NCI-H345 (cell line): Measurements from ENCODE around the gene ZDHHC1.
A peak's percentile ranks its signal among the peaks of the same experiment; 100 is the strongest.
"Not testable (repeated sequence)": the region's sequence is repeated elsewhere in the genome, so short reads cannot be mapped to it uniquely, and the experiment has no call there.

Experiments
- DNase-seq: peaks from one replicate; lab custom pipeline; 2025; lab: John Stamatoyannopoulos, UW

ZDHHC1 gene

DNA sequence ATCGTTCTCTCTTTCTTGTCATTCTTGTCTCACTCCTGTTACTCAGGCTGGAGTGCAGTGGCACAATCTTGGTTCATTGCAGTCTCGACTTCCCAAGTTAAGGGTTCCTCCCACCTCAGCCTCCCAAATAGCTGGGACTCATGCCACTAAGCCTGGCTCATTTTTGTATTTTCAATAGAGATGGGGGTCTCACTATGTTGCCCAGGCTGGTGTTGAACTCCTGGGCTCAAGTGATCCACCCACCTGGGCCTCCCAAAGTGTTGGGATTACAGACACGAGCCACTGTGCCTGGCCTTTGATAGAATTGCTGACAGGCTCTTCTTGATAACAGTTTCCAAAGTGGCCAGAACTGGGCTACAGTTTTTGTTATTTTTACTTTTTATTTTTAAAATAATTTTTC, 55.2 kb downstream of the ZDHHC1 start:
- DNase-seq, result no peak

DNA sequence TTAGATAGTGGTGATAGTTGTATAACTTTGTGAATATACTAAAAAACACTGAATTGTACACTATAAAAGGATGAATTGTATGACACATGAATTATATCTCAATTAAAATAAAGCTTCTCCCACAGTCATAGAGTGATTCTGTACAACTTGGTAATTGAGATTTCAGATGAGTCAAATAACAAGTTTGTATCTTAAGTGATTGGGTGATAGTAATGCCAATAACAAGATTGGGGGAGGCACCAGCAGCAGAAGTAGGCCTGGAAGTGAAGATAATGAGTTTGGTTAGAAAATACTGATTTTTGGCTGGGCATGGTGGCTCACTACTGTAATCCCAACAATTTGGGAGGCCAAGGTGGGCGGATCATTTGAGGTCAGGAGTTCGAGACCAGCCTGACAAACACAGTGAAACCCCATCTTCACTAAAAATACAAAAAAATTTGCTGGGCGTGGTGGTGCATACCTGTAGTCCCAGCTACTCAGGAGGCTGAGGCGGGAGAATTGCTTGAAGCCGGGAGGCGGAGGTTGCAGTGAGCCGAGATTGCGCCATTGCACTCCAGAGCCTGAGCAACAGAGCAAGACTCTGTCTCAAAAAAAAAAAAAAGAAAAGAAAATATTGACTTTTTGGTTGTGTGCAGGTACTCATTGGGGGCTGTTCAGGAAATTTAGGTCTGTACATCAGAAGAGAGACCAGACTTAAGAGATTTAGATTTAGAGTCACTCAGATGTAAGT, 56.6 kb downstream of the ZDHHC1 start:
- DNase-seq, result not testable (repeated sequence)

DNA sequence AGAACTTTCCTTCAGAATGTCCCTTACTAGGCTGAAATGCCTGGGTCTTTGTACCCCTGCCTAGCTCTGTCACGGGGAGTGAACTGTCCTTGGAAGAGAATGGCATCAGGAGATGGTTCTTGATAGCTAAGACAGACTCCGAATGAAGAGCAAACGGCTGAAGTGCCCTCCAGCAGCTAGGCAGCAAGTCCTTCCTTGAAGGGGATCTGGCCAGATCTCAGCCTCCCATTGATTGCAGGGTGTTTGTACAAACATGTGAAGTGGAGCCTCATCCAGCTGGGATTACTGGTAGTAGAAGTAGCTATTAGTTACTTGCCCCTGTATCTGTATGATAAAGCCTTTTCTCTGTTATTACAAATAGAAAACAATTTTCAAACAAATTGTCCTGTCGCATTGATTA, 58.7 kb downstream of the ZDHHC1 start:
- peak; percentile 26 for DNase-seq

GRCh38 chr16:67356396-67356795, 59.9 kb downstream of the ZDHHC1 start:
- DNase-seq, result no peak

- not testable (repeated sequence) for DNase-seq
Measured at GRCh38 chr16:67352463-67352862, 63.8 kb downstream of the ZDHHC1 start.

DNA sequence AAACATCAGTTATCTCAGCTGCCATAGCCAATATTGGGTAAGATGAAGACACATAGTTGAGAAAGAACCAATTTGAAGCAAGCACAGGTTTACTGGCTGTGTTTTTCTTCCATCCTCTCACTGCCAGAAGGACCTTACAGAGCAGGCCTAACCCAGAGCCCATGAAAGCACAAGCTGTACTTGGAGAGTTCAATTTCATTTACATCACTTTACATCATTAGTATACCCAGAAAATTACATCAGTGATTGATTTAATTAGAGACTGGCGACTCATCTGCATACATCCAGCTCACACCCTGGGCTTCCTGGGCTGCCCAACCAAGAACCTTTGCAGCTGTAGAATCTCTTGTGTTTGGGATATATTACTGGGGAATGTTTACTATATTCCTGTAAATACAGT, 66.0 kb downstream of the ZDHHC1 start:
- no peak for DNase-seq

DNA sequence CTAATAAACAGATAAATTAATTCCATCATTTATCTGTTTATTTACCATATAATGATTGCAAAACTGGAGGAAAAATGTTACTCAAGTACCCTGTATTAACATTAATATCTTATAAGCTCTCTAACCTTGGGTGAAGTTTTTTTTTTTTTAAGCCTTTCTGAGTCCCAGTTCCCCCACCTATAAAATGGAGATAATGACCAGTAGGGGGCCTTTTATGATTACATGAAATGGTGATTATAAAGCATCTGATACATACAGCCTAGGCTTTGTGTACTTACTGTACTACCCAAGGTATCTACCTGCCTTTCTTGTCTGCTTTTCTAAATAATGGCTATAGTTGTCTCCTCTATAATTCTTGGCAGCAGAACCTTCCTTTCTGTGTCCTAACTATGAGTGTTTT, 67.1 kb downstream of the ZDHHC1 start:
- DNase-seq, result peak; percentile 11

DNA sequence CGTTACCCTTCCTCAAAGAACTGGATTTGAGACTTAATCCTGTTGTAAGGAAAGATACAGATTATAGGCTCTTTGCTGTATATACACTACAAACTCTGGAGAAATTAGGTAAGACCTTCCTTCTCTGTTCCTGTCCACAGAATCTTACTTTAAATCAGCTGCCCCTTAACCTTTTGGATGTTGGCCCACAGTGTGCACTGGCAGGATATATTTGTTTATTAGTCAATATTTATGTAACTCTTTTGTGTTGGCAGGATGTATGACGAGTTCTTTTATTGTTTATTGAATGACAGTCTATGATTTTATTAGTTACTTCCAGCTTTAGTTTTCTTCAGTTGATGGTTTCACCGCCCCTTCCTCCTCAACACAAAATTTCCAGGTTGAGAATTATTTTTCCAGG, 69.9 kb downstream of the ZDHHC1 start:
- DNase-seq, result no peak

DNA sequence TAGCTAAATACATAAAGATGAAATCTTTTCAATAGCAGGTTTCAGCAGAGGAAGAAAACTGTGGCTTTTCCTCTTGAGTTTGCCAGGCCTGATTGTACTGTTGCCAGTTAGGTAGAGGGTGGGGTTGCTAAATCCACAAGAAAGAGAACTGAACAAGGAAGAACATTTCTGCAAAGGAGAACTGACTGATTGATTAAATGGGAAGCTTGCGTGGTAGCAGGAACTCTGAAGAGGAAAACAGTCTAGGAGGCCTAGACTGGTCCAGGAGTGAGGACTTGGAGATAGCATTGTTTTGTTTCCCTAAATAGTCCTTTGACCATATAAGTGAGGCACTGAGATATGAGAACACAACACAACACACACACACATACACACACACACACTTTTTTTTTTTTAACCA, 70.9 kb downstream of the ZDHHC1 start:
- DNase-seq, result no peak
